Activated CD4-positive, alpha-beta memory T cell treated with anti-CD3 and anti-CD28 coated beads, Interleukin-2, amount 10 ng/mL, durations not matched to agents 7 days and 5 days (primary cell): ENCODE data around the gene CLDN14. TPM values are rescaled to one million over a fixed set of nuclear protein-coding genes. Genes with fewer than 3 reads are reported as not detected.
"Not testable (repeated sequence)": the region's sequence is repeated elsewhere in the genome, so short reads cannot be mapped to it uniquely, and the experiment has no call there.

Experiments
- CTCF ChIA-PET: fragments of 350-600 bp; sonication (Branson Sonifier 250); formaldehyde crosslinking; loops from one replicate; lab custom pipeline; 2021; ENCODE audit warnings: antibody characterized with exemption, inconsistent platforms; lab: Charles Lee
- POLR2A ChIA-PET: fragments of 350-600 bp; sonication (Branson Sonifier 250); formaldehyde crosslinking; loops from one replicate; lab custom pipeline; 2021; ENCODE audit warnings: antibody characterized with exemption; lab: Charles Lee
- DNase-seq: peaks from one replicate; pipeline ENCODE4 v3.0.0-alpha.2; 2020
- H3K27ac Mint-ChIP-seq: one replicate; pipeline ENCODE4 v1.8.0; 2021; ENCODE audit warnings: mild to moderate bottlenecking, mixed read lengths
- H3K27me3 Mint-ChIP-seq: one replicate; pipeline ENCODE4 v1.8.0; 2021; ENCODE audit warnings: mixed read lengths
- H3K36me3 Mint-ChIP-seq: one replicate; pipeline ENCODE4 v1.8.0; 2021; ENCODE audit warnings: low read depth, mixed read lengths
- H3K4me1 Mint-ChIP-seq: one replicate; pipeline ENCODE4 v1.8.0; 2021; ENCODE audit warnings: mixed read lengths
- H3K4me3 Mint-ChIP-seq: one replicate; pipeline ENCODE4 v1.8.0; 2021; ENCODE audit warnings: mild to moderate bottlenecking, mixed read lengths
- H3K9me3 Mint-ChIP-seq: one replicate; pipeline ENCODE4 v1.8.0; 2021; ENCODE audit warnings: mixed read lengths
- total RNA-seq, 2 experiments: library from RNA; stranded (reverse); gene quantifications; one replicate each; pipeline ENCODE4 v1.2.3, GENCODE V29; 2021

Gene CLDN14
- total RNA-seq, 2 experiments from 2014 or later: not detected

GRCh38 chr21:36476541-36476940 lies 3.4 kb downstream of the CLDN14 start:
- H3K9me3 Mint-ChIP-seq, H3K27ac Mint-ChIP-seq, DNase-seq, CTCF ChIA-PET, H3K36me3 Mint-ChIP-seq, H3K4me3 Mint-ChIP-seq, POLR2A ChIA-PET, H3K27me3 Mint-ChIP-seq, H3K4me1 Mint-ChIP-seq: not testable (repeated sequence)

GRCh38 chr21:36474591-36474990 lies 5.3 kb downstream of the CLDN14 start:
- Mint-ChIP-seq H3K36me3 (no peaks in the 10 kb centered on the region), H3K9me3 (no peaks in the 10 kb centered on the region), H3K27me3 (peaks cover 2% of the 10 kb centered on the region), H3K4me1 (peaks cover 10% of the 10 kb centered on the region), H3K27ac (no peak overlapping the region), H3K4me3 (no peak overlapping the region)
- DNase-seq: no peak
- ChIA-PET POLR2A (no interaction called here), CTCF (no interaction called here)

GRCh38 chr21:36473203-36473602 lies 6.7 kb downstream of the CLDN14 start:
- DNase-seq: no peak
- Mint-ChIP-seq H3K27ac (no peak overlapping the region), H3K9me3 (no peaks in the 10 kb centered on the region), H3K4me1 (peaks cover 4% of the 10 kb centered on the region), H3K36me3 (no peaks in the 10 kb centered on the region), H3K4me3 (no peak overlapping the region), H3K27me3 (peaks cover 2% of the 10 kb centered on the region)
- ChIA-PET POLR2A (no interaction called here), CTCF (no interaction called here)

GRCh38 chr21:36472377-36472776 lies 7.5 kb downstream of the CLDN14 start:
- ChIA-PET CTCF (no interaction called here), POLR2A (no interaction called here)
- no peak for DNase-seq
- Mint-ChIP-seq H3K27me3 (peaks cover 2% of the 10 kb centered on the region), H3K36me3 (no peaks in the 10 kb centered on the region), H3K4me1 (peaks cover 4% of the 10 kb centered on the region), H3K9me3 (no peaks in the 10 kb centered on the region), H3K27ac (no peak overlapping the region), H3K4me3 (no peak overlapping the region)

GRCh38 chr21:36471254-36471723 lies 8.6 kb downstream of the CLDN14 start:
- ChIA-PET POLR2A (interaction anchor here (0.6 kb wide), 1 partner anchor 73 kb away, joined by 4 read pairs; no protein-coding TSS in a partner anchor), CTCF (no interaction called here)
- H3K36me3 Mint-ChIP-seq: no peaks in the 10 kb centered on the region

GRCh38 chr21:36470294-36470693 lies 9.6 kb downstream of the CLDN14 start:
- Mint-ChIP-seq H3K9me3 (no peaks in the 10 kb centered on the region), H3K4me3 (no peak overlapping the region), H3K36me3 (no peaks in the 10 kb centered on the region), H3K27me3 (peaks cover 2% of the 10 kb centered on the region), H3K4me1 (peaks cover 4% of the 10 kb centered on the region), H3K27ac (no peak overlapping the region)
- ChIA-PET CTCF (interaction anchor here (0.6 kb wide), 1 partner anchor 152 kb away, joined by 3 read pairs; no protein-coding TSS in a partner anchor), POLR2A (no interaction called here)
- DNase-seq: no peak

More at GRCh38 chr21:36471254-36471723, 8.6 kb downstream of the CLDN14 start:
- Mint-ChIP-seq H3K9me3 (no peaks in the 10 kb centered on the region), H3K27me3 (peaks cover 2% of the 10 kb centered on the region), H3K4me1 (peaks cover 4% of the 10 kb centered on the region), H3K27ac (no peak overlapping the region), H3K4me3 (no peak overlapping the region)
- DNase-seq: no peak

GRCh38 chr21:36466061-36466511 lies 13.8 kb downstream of the CLDN14 start:
- no peak for DNase-seq
- CTCF ChIA-PET: no interaction called here

GRCh38 chr21:36465478-36465877 lies 14.4 kb downstream of the CLDN14 start:
- no peaks in the 10 kb centered on the region for H3K4me1 Mint-ChIP-seq
- H3K27me3 Mint-ChIP-seq: no peaks in the 10 kb centered on the region
- H3K9me3 Mint-ChIP-seq: no peaks in the 10 kb centered on the region
- no peak overlapping the region for H3K27ac Mint-ChIP-seq
- no peaks in the 10 kb centered on the region for H3K36me3 Mint-ChIP-seq
- no peak for DNase-seq
- H3K4me3 Mint-ChIP-seq: no peak overlapping the region
- ChIA-PET CTCF (no interaction called here), POLR2A (no interaction called here)

More at GRCh38 chr21:36466061-36466511, 13.8 kb downstream of the CLDN14 start:
- Mint-ChIP-seq H3K36me3 (no peaks in the 10 kb centered on the region), H3K27ac (no peak overlapping the region), H3K4me3 (no peak overlapping the region), H3K4me1 (peaks cover 2% of the 10 kb centered on the region), H3K27me3 (no peaks in the 10 kb centered on the region), H3K9me3 (no peaks in the 10 kb centered on the region)
- POLR2A ChIA-PET: no interaction called here

- no peaks in the 10 kb centered on the region for H3K36me3 Mint-ChIP-seq
- H3K4me3 Mint-ChIP-seq: no peak overlapping the region
- DNase-seq: no peak
- ChIA-PET POLR2A (no interaction called here), CTCF (no interaction called here)
- no peaks in the 10 kb centered on the region for H3K27me3 Mint-ChIP-seq
- no peak overlapping the region for H3K27ac Mint-ChIP-seq
- H3K4me1 Mint-ChIP-seq: no peaks in the 10 kb centered on the region
- no peaks in the 10 kb centered on the region for H3K9me3 Mint-ChIP-seq
Observed at GRCh38 chr21:36464590-36464989, 15.3 kb downstream of the CLDN14 start.

GRCh38 chr21:36463991-36464390 lies 15.9 kb downstream of the CLDN14 start:
- DNase-seq: no peak
- Mint-ChIP-seq H3K27me3 (no peaks in the 10 kb centered on the region), H3K27ac (no peak overlapping the region), H3K4me3 (no peak overlapping the region), H3K9me3 (no peaks in the 10 kb centered on the region), H3K36me3 (no peaks in the 10 kb centered on the region), H3K4me1 (no peaks in the 10 kb centered on the region)
- CTCF ChIA-PET: no interaction called here
- POLR2A ChIA-PET: no interaction called here

- Mint-ChIP-seq H3K36me3 (no peaks in the 10 kb centered on the region), H3K27me3 (no peaks in the 10 kb centered on the region), H3K9me3 (no peaks in the 10 kb centered on the region), H3K27ac (no peak overlapping the region), H3K4me3 (no peak overlapping the region), H3K4me1 (no peaks in the 10 kb centered on the region)
- ChIA-PET CTCF (no interaction called here), POLR2A (no interaction called here)
- DNase-seq: no peak
Observed at GRCh38 chr21:36463204-36463603, 16.7 kb downstream of the CLDN14 start.

- ChIA-PET POLR2A (no interaction called here), CTCF (no interaction called here)
- Mint-ChIP-seq H3K27ac (no peak overlapping the region), H3K4me3 (no peak overlapping the region), H3K9me3 (no peaks in the 10 kb centered on the region), H3K36me3 (no peaks in the 10 kb centered on the region), H3K4me1 (no peaks in the 10 kb centered on the region), H3K27me3 (no peaks in the 10 kb centered on the region)
- DNase-seq: no peak
Observed at GRCh38 chr21:36461918-36462486, 17.9 kb downstream of the CLDN14 start.

GRCh38 chr21:36461277-36461917 lies 18.5 kb downstream of the CLDN14 start:
- Mint-ChIP-seq H3K4me1 (no peaks in the 10 kb centered on the region), H3K9me3 (no peaks in the 10 kb centered on the region), H3K27ac (no peak overlapping the region), H3K4me3 (no peak overlapping the region), H3K36me3 (no peaks in the 10 kb centered on the region), H3K27me3 (peaks cover 1% of the 10 kb centered on the region)
- ChIA-PET CTCF (no interaction called here), POLR2A (no interaction called here)
- DNase-seq: no peak

GRCh38 chr21:36460866-36461265 lies 19.1 kb downstream of the CLDN14 start:
- POLR2A ChIA-PET: no interaction called here
- Mint-ChIP-seq H3K4me3 (no peak overlapping the region), H3K9me3 (no peaks in the 10 kb centered on the region), H3K36me3 (no peaks in the 10 kb centered on the region), H3K27me3 (peaks cover 1% of the 10 kb centered on the region), H3K4me1 (no peaks in the 10 kb centered on the region), H3K27ac (no peak overlapping the region)
- no peak for DNase-seq
- CTCF ChIA-PET: no interaction called here
